ENCODE data around the gene VAC14. TPM values are rescaled to one million over a fixed set of nuclear protein-coding genes. Genes with fewer than 3 reads are reported as not detected.
A peak's percentile ranks its signal among the peaks of the same experiment; 100 is the strongest.

VAC14 gene
- total RNA-seq, 1 experiment from 2014 or later: 49.9 TPM

GRCh38 chr16:70678121-70678897 is 122.6 kb downstream of the VAC14 start:
- no peak overlapping the region for H2AK5ac ChIP-seq (ENCODE audit: insufficient read length, low read length)
- peaks cover 4 to 41% (median 31%) of the 10 kb centered on the region in 3 experiments for H3K36me3 Mint-ChIP-seq (ENCODE audit: insufficient read depth in 1 of 3, low read depth in 3 of 3)
- H3K27ac Mint-ChIP-seq: peak overlapping the region in 2 of 3 experiments; percentile 47 to 61; a peak in 3 of 7 replicates
- H3K4me1 Mint-ChIP-seq: peaks cover 4 to 12% of the 10 kb centered on the region in 2 experiments; a peak in 3 of 4 replicates
- H2BK15ac ChIP-seq (ENCODE audit: low read depth, low read length): no peak overlapping the region
- H3K79me2 ChIP-seq (ENCODE audit: insufficient read depth, low read length): no peaks in the 10 kb centered on the region
- no peak for TF ChIP-seq CTCF (conservative IDR thresholded peaks at IDR 0.05)
- no peak for DNase-seq
- no peak overlapping the region for H2BK20ac ChIP-seq (ENCODE audit: low read depth, low read length, poor library complexity, severe bottlenecking)
- no peak overlapping the region for H4K8ac ChIP-seq (replicated peaks; ENCODE audit: insufficient read length, low read depth, low read length)
- H3K27ac ChIP-seq (ENCODE audit: insufficient read length, low read depth, low read length): no peak overlapping the region
- H3T11ph ChIP-seq (ENCODE audit: low read length): no peak overlapping the region
- no peak overlapping the region for H3K4me3 Mint-ChIP-seq
- H3K27me3 ChIP-seq (ENCODE audit: insufficient read depth, low read length): no peaks in the 10 kb centered on the region
- no peaks in the 10 kb centered on the region for H3K79me1 ChIP-seq (ENCODE audit: insufficient read depth, low read depth, low read length, poor library complexity, severe bottlenecking)
- H3K9me3 ChIP-seq (ENCODE audit: control insufficient read depth, low read depth, low read length): no peaks in the 10 kb centered on the region
- H3K4me1 ChIP-seq (ENCODE audit: insufficient read depth, low read length): no peaks in the 10 kb centered on the region
- H4K20me1 ChIP-seq (ENCODE audit: control insufficient read depth, insufficient read depth, insufficient read length): no peaks in the 10 kb centered on the region
- no peaks in the 10 kb centered on the region for H3K27me3 Mint-ChIP-seq (ENCODE audit: low read depth)
- no peak overlapping the region for H4K91ac ChIP-seq (ENCODE audit: insufficient read length, low read depth, low read length)
- WGBS (ENCODE audit: extremely low coverage, insufficient read length, low lambda C conversion rate): no CpG with 5 or more reads among the region's 22 CpGs
- no peaks in the 10 kb centered on the region; a peak in 1 of 5 replicates for H3K9me3 Mint-ChIP-seq
- H3K56ac ChIP-seq (ENCODE audit: insufficient read length, low read depth, low read length): no peak overlapping the region
- no peak overlapping the region for H2AFZ ChIP-seq (ENCODE audit: low read length)
- H3K23ac ChIP-seq (ENCODE audit: insufficient read length, low read depth, low read length): no peak overlapping the region
- no peak overlapping the region for H3K14ac ChIP-seq (ENCODE audit: insufficient read depth, low read length)
- no peak overlapping the region for H2BK5ac ChIP-seq (ENCODE audit: insufficient read length, low read length)
- no peak overlapping the region for H4K5ac ChIP-seq (ENCODE audit: insufficient read length, low read depth, low read length)
- H2BK120ac ChIP-seq (ENCODE audit: low read depth, low read length, poor library complexity, severe bottlenecking): no peak overlapping the region
- H3K18ac ChIP-seq (ENCODE audit: insufficient read length, low read depth, low read length): no peak overlapping the region
- H3K23me2 ChIP-seq (ENCODE audit: insufficient read length, low read depth, low read length, poor library complexity, severe bottlenecking): no peaks in the 10 kb centered on the region
- no peak overlapping the region for H2BK12ac ChIP-seq (ENCODE audit: insufficient read length, low read depth, low read length)
- H3K4me2 ChIP-seq (ENCODE audit: insufficient read depth, insufficient read length, low read length): no peak overlapping the region
- no peak overlapping the region for H3K9ac ChIP-seq (ENCODE audit: extremely low read depth, insufficient read length, low read length)
- no peak overlapping the region for H3K4ac ChIP-seq (ENCODE audit: low read depth, low read length)
